ENCODE data around the gene PPAT.

The PPAT gene

GRCh38 chr4:56427179-56427578 is 8.2 kb downstream of the PPAT start:
- no peak overlapping the region for H4K91ac ChIP-seq (ENCODE audit: low read length)
- no peak overlapping the region for H3K23ac ChIP-seq (ENCODE audit: low read length in 2 of 2)
- no peaks in the 10 kb centered on the region for H3K9me3 ChIP-seq (ENCODE audit: control insufficient read depth, low read length)
- no peak overlapping the region for H3K14ac ChIP-seq (ENCODE audit: low read length in 2 of 2)
- H2BK12ac ChIP-seq (ENCODE audit: low read length in 2 of 2), result no peak overlapping the region
- H3K18ac ChIP-seq (ENCODE audit: low read depth in 1 of 2, low read length in 2 of 2), result no peak overlapping the region
- no peak overlapping the region for H3K9ac ChIP-seq (ENCODE audit: low read length)
- no peaks in the 10 kb centered on the region for H3K4me1 ChIP-seq (ENCODE audit: control insufficient read depth, insufficient read depth, low read depth, low read length)
- H3K4me2 ChIP-seq (ENCODE audit: low read length, poor library complexity, severe bottlenecking), result no peak overlapping the region
- no peak overlapping the region for H2BK120ac ChIP-seq (ENCODE audit: low read depth, low read length)
- no peak overlapping the region for H2BK5ac ChIP-seq (ENCODE audit: low read depth, low read length, poor library complexity, severe bottlenecking)
- no peak for DNase-seq
- H3K36me3 ChIP-seq (ENCODE audit: control insufficient read depth in 1 of 2, insufficient read depth in 2 of 2, low read depth in 1 of 2, low read length in 2 of 2), result no peaks in the 10 kb centered on the region
- H3K4ac ChIP-seq (ENCODE audit: low read depth in 1 of 2, low read length in 2 of 2), result no peak overlapping the region
- no peak overlapping the region for H2AK5ac ChIP-seq (ENCODE audit: low read length, severe bottlenecking)
- H3K79me1 ChIP-seq (replicated peaks; ENCODE audit: low read length, poor library complexity, severe bottlenecking), result peaks cover 14% of the 10 kb centered on the region
- 100% methylated on average over 1 of the region's 1 CpG for WGBS
- H3K4me3 ChIP-seq (ENCODE audit: insufficient read depth in 1 of 2, low read depth in 1 of 2, low read length in 2 of 2), result no peak overlapping the region
- no peak overlapping the region for H2AFZ ChIP-seq (ENCODE audit: low read depth, low read length)
- H3K27ac ChIP-seq (ENCODE audit: low read length, poor library complexity, severe bottlenecking), result no peak overlapping the region
- no peaks in the 10 kb centered on the region for H3K27me3 ChIP-seq (ENCODE audit: control insufficient read depth in 1 of 2, insufficient read depth in 1 of 2, low read length in 2 of 2)
- no peak overlapping the region for H4K8ac ChIP-seq (ENCODE audit: low read length)
- no peak overlapping the region for H2BK15ac ChIP-seq (ENCODE audit: low read depth, poor library complexity, severe bottlenecking)

GRCh38 chr4:56426273-56426672 is 9.1 kb downstream of the PPAT start:
- no peak overlapping the region for H3K27ac ChIP-seq (ENCODE audit: low read length, poor library complexity, severe bottlenecking)
- no peak overlapping the region for H3K23ac ChIP-seq (ENCODE audit: low read length in 2 of 2)
- no peak overlapping the region for H3K14ac ChIP-seq (ENCODE audit: low read length in 2 of 2)
- no peaks in the 10 kb centered on the region for H3K4me1 ChIP-seq (ENCODE audit: control insufficient read depth, insufficient read depth, low read depth, low read length)
- no peak overlapping the region for H2BK15ac ChIP-seq (ENCODE audit: low read depth, poor library complexity, severe bottlenecking)
- no peak overlapping the region for H3K18ac ChIP-seq (ENCODE audit: low read depth in 1 of 2, low read length in 2 of 2)
- no peak overlapping the region for H3K4me2 ChIP-seq (ENCODE audit: low read length, poor library complexity, severe bottlenecking)
- no peak overlapping the region for H2BK12ac ChIP-seq (ENCODE audit: low read length in 2 of 2)
- no peak overlapping the region for H3K9ac ChIP-seq (ENCODE audit: low read length)
- no peak overlapping the region for H2AFZ ChIP-seq (ENCODE audit: low read depth, low read length)
- no peaks in the 10 kb centered on the region for H3K27me3 ChIP-seq (ENCODE audit: control insufficient read depth in 1 of 2, insufficient read depth in 1 of 2, low read length in 2 of 2)
- H4K91ac ChIP-seq (ENCODE audit: low read length), result no peak overlapping the region
- no peak for DNase-seq
- H3K4ac ChIP-seq (ENCODE audit: low read depth in 1 of 2, low read length in 2 of 2), result no peak overlapping the region
- no peak overlapping the region for H3K4me3 ChIP-seq (ENCODE audit: insufficient read depth in 1 of 2, low read depth in 1 of 2, low read length in 2 of 2)
- H2AK5ac ChIP-seq (ENCODE audit: low read length, severe bottlenecking), result no peak overlapping the region
- no peak overlapping the region for H2BK5ac ChIP-seq (ENCODE audit: low read depth, low read length, poor library complexity, severe bottlenecking)
- no peaks in the 10 kb centered on the region for H3K36me3 ChIP-seq (ENCODE audit: control insufficient read depth in 1 of 2, insufficient read depth in 2 of 2, low read depth in 1 of 2, low read length in 2 of 2)
- peaks cover 21% of the 10 kb centered on the region for H3K79me1 ChIP-seq (replicated peaks; ENCODE audit: low read length, poor library complexity, severe bottlenecking)
- 96% methylated on average over 6 of the region's 6 CpGs for WGBS
- H3K9me3 ChIP-seq (ENCODE audit: control insufficient read depth, low read length), result no peaks in the 10 kb centered on the region
- no peak overlapping the region for H4K8ac ChIP-seq (ENCODE audit: low read length)
- H2BK120ac ChIP-seq (ENCODE audit: low read depth, low read length), result no peak overlapping the region

GRCh38 chr4:56425518-56425917 is 9.9 kb downstream of the PPAT start:
- no peak overlapping the region for H4K91ac ChIP-seq (ENCODE audit: low read length)
- no peak overlapping the region for H3K4me2 ChIP-seq (ENCODE audit: low read length, poor library complexity, severe bottlenecking)
- H2AK5ac ChIP-seq (ENCODE audit: low read length, severe bottlenecking), result no peak overlapping the region
- H3K27ac ChIP-seq (ENCODE audit: low read length, poor library complexity, severe bottlenecking), result no peak overlapping the region
- no peaks in the 10 kb centered on the region for H3K4me1 ChIP-seq (ENCODE audit: control insufficient read depth, insufficient read depth, low read depth, low read length)
- H3K36me3 ChIP-seq (ENCODE audit: control insufficient read depth in 1 of 2, insufficient read depth in 2 of 2, low read depth in 1 of 2, low read length in 2 of 2), result peaks cover 0 to 5% of the 10 kb centered on the region in 2 experiments
- no peak overlapping the region for H2BK15ac ChIP-seq (ENCODE audit: low read depth, poor library complexity, severe bottlenecking)
- no peak overlapping the region for H2AFZ ChIP-seq (ENCODE audit: low read depth, low read length)
- no peak for DNase-seq
- H3K9ac ChIP-seq (ENCODE audit: low read length), result peak overlapping the region; percentile 24
- 92% methylated on average over 1 of the region's 3 CpGs for WGBS
- H3K79me1 ChIP-seq (replicated peaks; ENCODE audit: low read length, poor library complexity, severe bottlenecking), result peaks cover 25% of the 10 kb centered on the region
- no peak overlapping the region for H3K4me3 ChIP-seq (ENCODE audit: insufficient read depth in 1 of 2, low read depth in 1 of 2, low read length in 2 of 2)
- H3K23ac ChIP-seq (ENCODE audit: low read length in 2 of 2), result no peak overlapping the region
- no peak overlapping the region for H4K8ac ChIP-seq (ENCODE audit: low read length)
- H2BK12ac ChIP-seq (ENCODE audit: low read length in 2 of 2), result no peak overlapping the region
- no peak overlapping the region for H3K4ac ChIP-seq (ENCODE audit: low read depth in 1 of 2, low read length in 2 of 2)
- H3K9me3 ChIP-seq (ENCODE audit: control insufficient read depth, low read length), result no peaks in the 10 kb centered on the region
- H2BK120ac ChIP-seq (ENCODE audit: low read depth, low read length), result no peak overlapping the region
- no peaks in the 10 kb centered on the region for H3K27me3 ChIP-seq (ENCODE audit: control insufficient read depth in 1 of 2, insufficient read depth in 1 of 2, low read length in 2 of 2)
- H3K18ac ChIP-seq (ENCODE audit: low read depth in 1 of 2, low read length in 2 of 2), result no peak overlapping the region
- no peak overlapping the region for H3K14ac ChIP-seq (ENCODE audit: low read length in 2 of 2)
- no peak overlapping the region for H2BK5ac ChIP-seq (ENCODE audit: low read depth, low read length, poor library complexity, severe bottlenecking)

DNA sequence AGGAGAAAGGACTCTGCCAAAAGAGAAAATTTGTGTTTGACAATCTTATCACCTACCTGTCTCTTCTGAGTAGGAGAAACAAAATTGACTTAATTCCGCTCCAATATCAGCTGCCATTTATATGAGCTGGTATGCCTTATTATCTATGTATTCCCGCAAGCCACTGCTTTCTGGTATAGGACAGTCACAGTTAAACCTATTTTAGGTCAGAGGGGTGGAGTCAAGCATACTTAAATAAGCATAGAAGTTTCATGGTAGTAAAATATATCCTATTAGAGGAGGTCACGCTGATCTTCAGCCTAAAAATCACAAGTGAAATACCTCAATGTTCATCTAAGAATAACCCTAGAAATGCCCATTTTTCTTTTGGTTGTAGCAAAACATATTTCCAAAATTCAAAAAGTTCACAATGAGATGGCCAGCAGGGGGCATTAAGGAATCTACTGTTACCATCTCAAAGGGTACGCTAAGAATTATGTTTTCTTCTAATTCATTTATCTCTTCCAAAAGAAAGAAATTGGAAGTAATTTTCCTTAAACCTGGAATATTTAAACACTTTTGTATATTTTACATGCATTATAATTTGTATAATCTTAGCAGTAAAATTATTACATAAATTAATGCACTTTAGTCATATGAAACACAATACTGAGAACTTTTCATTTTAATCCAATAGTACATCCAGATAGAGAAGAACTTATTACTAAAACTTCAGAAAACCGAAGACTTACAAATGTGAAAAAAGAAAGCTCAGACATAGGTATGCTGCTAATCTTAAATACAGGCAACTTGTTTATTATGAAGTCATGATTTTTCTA is 10.5 kb downstream of the PPAT start:
- no peak overlapping the region for H3K4ac ChIP-seq (ENCODE audit: low read depth in 1 of 2, low read length in 2 of 2)
- no peak overlapping the region for H2AK5ac ChIP-seq (ENCODE audit: low read length, severe bottlenecking)
- no peaks in the 10 kb centered on the region for H3K27me3 ChIP-seq (ENCODE audit: control insufficient read depth in 1 of 2, insufficient read depth in 1 of 2, low read length in 2 of 2)
- no peak overlapping the region for H2BK120ac ChIP-seq (ENCODE audit: low read depth, low read length)
- no peak overlapping the region for H4K8ac ChIP-seq (ENCODE audit: low read length)
- no peak overlapping the region for H3K4me3 ChIP-seq (ENCODE audit: insufficient read depth in 1 of 2, low read depth in 1 of 2, low read length in 2 of 2)
- no peak overlapping the region for H3K18ac ChIP-seq (ENCODE audit: low read depth in 1 of 2, low read length in 2 of 2)
- no peak overlapping the region for H3K4me2 ChIP-seq (ENCODE audit: low read length, poor library complexity, severe bottlenecking)
- no peaks in the 10 kb centered on the region for H3K4me1 ChIP-seq (ENCODE audit: control insufficient read depth, insufficient read depth, low read depth, low read length)
- peaks cover 0 to 5% of the 10 kb centered on the region in 2 experiments for H3K36me3 ChIP-seq (ENCODE audit: control insufficient read depth in 1 of 2, insufficient read depth in 2 of 2, low read depth in 1 of 2, low read length in 2 of 2)
- H2BK12ac ChIP-seq (ENCODE audit: low read length in 2 of 2), result no peak overlapping the region
- no peak overlapping the region for H3K14ac ChIP-seq (ENCODE audit: low read length in 2 of 2)
- H2AFZ ChIP-seq (ENCODE audit: low read depth, low read length), result no peak overlapping the region
- no peak overlapping the region for H2BK15ac ChIP-seq (ENCODE audit: low read depth, poor library complexity, severe bottlenecking)
- peak overlapping the region; percentile 24 for H3K9ac ChIP-seq (ENCODE audit: low read length)
- no peaks in the 10 kb centered on the region for H3K9me3 ChIP-seq (ENCODE audit: control insufficient read depth, low read length)
- no peak overlapping the region for H4K91ac ChIP-seq (ENCODE audit: low read length)
- H3K27ac ChIP-seq (ENCODE audit: low read length, poor library complexity, severe bottlenecking), result no peak overlapping the region
- peaks cover 25% of the 10 kb centered on the region for H3K79me1 ChIP-seq (replicated peaks; ENCODE audit: low read length, poor library complexity, severe bottlenecking)
- 86% methylated on average over 2 of the region's 5 CpGs for WGBS
- H3K23ac ChIP-seq (ENCODE audit: low read length in 2 of 2), result no peak overlapping the region
- DNase-seq, result peak; percentile 50
- no peak overlapping the region for H2BK5ac ChIP-seq (ENCODE audit: low read depth, low read length, poor library complexity, severe bottlenecking)

All from mesenchymal stem cell (in vitro differentiated cells and primary cell).